GM20000 (cell line): ENCODE results near the gene UBE2O.

Experiments
- DNase-seq: peaks from one replicate; pipeline ENCODE4 v3.0.0; 2012; ENCODE audit warnings: low spot score
- CTCF ChIP-seq: IDR thresholded peaks from 2 replicates; pipeline ENCODE4 v1.5.1; 2012; ENCODE audit warnings: mild to moderate bottlenecking, control low read depth; ENCODE audit errors: extremely low read depth, missing control alignments

UBE2O gene

GRCh38 chr17:76398523-76399174 lies 54.3 kb downstream of the UBE2O start:
- DNase-seq = no peak
- TF ChIP-seq CTCF = no peak

GRCh38 chr17:76397687-76398522 lies 55.0 kb downstream of the UBE2O start:
- peak; percentile 86 for DNase-seq
- TF ChIP-seq CTCF = peak; percentile 96

GRCh38 chr17:76397184-76397583 lies 55.8 kb downstream of the UBE2O start:
- no peak for TF ChIP-seq CTCF
- DNase-seq = no peak

- no peak for TF ChIP-seq CTCF
- DNase-seq = no peak
Observed at GRCh38 chr17:76395980-76396379, 57.0 kb downstream of the UBE2O start.

- no peak for TF ChIP-seq CTCF
- DNase-seq = no peak
Observed at GRCh38 chr17:76394166-76394565, 58.8 kb downstream of the UBE2O start.

GRCh38 chr17:76391200-76391715 lies 61.7 kb downstream of the UBE2O start:
- no peak for TF ChIP-seq CTCF
- DNase-seq = no peak

GRCh38 chr17:76390003-76390421 lies 62.9 kb downstream of the UBE2O start:
- no peak for TF ChIP-seq CTCF
- DNase-seq = no peak
